Epithelial cell of esophagus (primary cell): ENCODE data around the gene ABCD3.
"Not testable (repeated sequence)": the region's sequence is repeated elsewhere in the genome, so short reads cannot be mapped to it uniquely, and the experiment has no call there.

Experiments used
- DNase-seq: peaks from one replicate; pipeline ENCODE4 v3.0.0; 2010; ENCODE audit warnings: low read depth
- H3K4me3 ChIP-seq: 2 replicates; pipeline ENCODE4 v1.5.1; 2011; ENCODE audit warnings: mild to moderate bottlenecking, low read length, control low read depth
- TF ChIP-seq, protein P1 (sequence below): IDR thresholded peaks from 2 replicates; pipeline ENCODE4 v1.5.1; 2011; ENCODE audit warnings: low read depth, mild to moderate bottlenecking, low read length, control low read depth, inconsistent platforms; ENCODE audit not compliant: insufficient read depth; ENCODE audit errors: missing control alignments

Gene ABCD3

DNA sequence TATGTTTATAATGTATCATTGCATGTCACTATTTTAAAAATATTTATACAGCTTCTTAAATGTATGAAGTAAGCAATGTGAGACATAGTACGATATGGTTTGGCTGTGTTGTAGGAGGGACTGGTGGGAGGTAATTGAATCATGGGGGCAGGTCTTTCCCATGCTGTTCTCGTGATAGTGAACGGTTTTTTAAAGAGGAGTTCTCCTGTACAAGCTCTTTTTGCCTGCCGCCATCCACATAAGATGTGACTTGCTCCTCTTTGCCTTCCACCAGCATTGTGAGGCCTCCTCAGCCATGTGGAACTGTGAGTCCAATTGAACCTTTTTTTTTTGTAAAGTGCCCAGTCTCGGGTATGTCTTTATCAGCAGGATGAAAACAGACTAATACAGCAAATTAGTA, 10.3 kb downstream of the ABCD3 start:
- no peak for DNase-seq
- TF ChIP-seq, protein P1, sequence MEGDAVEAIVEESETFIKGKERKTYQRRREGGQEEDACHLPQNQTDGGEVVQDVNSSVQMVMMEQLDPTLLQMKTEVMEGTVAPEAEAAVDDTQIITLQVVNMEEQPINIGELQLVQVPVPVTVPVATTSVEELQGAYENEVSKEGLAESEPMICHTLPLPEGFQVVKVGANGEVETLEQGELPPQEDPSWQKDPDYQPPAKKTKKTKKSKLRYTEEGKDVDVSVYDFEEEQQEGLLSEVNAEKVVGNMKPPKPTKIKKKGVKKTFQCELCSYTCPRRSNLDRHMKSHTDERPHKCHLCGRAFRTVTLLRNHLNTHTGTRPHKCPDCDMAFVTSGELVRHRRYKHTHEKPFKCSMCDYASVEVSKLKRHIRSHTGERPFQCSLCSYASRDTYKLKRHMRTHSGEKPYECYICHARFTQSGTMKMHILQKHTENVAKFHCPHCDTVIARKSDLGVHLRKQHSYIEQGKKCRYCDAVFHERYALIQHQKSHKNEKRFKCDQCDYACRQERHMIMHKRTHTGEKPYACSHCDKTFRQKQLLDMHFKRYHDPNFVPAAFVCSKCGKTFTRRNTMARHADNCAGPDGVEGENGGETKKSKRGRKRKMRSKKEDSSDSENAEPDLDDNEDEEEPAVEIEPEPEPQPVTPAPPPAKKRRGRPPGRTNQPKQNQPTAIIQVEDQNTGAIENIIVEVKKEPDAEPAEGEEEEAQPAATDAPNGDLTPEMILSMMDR = no peak
- H3K4me3 ChIP-seq = no peak overlapping the region

DNA sequence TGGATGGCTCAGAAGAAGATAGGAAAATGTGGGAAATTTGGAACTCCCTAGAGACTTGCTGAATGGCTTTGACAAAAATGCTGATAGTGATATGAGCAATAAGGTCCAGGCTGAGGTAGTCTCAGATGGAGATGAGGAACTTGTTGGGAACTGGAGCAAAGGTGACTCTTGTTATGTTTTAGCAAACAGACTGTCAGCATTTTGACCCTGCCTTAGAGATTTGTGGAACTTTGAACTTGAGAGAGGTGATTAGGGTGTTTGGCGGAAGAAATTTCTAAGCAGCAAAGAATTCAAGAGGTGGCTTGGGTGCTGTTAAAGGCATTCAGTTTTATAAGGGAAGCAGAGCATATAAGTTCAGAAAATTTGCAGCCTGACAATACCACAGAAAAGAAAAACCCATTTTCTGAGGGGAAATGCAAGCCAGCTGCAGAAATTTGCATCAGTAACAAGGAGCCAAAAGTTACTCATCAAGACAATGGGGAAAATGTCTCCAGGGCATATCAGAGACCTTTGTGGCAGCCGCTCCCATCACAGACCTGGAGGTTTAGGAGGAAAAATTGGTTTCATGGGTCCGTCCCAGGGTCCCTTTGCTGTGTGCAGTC, 10.8 kb downstream of the ABCD3 start:
- DNase-seq = not testable (repeated sequence)

DNA sequence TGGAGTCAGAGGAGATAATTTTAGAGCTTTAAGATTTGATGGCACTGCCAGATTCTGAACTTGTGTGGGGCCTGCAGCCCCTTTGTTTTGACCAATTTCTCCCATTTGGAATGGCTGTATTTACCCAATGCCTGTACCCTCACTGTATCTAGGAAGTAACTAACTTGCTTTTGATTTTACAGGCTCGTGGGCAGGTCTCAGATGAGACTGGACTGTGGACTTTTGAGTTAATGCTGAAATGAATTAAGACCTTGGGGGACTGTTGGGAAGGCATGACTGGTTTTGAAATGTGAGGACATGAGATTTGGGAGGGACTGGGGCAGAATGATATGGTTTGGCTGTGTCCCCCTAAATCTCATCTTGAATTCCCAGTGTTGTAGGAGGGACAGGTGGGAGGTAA, 11.9 kb downstream of the ABCD3 start:
- not testable (repeated sequence) for H3K4me3 ChIP-seq, DNase-seq

More for the DNA sequence above, 10.8 kb downstream of the ABCD3 start:
- not testable (repeated sequence) for H3K4me3 ChIP-seq

DNA sequence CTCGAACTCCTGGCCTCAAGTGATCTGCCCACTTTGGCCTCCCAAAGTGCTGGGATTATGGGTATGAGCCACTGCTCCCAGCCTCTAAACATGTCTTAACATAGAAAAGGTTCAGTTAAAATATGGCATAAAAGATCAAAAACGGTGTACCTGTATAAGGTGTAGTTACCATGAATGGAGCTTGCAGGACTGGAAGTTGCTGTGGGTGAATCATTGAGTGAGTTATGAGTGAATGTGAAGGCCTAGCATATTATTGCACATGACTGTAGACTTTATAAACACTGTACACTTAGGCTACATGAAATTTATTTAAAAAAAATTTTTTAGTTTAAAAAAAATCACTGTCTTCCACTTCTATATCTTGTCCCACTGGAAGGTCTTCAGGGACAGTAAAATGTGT, 15.7 kb downstream of the ABCD3 start:
- no peak overlapping the region for H3K4me3 ChIP-seq
- TF ChIP-seq, protein P1 = no peak
- DNase-seq = peak; percentile 70

DNA sequence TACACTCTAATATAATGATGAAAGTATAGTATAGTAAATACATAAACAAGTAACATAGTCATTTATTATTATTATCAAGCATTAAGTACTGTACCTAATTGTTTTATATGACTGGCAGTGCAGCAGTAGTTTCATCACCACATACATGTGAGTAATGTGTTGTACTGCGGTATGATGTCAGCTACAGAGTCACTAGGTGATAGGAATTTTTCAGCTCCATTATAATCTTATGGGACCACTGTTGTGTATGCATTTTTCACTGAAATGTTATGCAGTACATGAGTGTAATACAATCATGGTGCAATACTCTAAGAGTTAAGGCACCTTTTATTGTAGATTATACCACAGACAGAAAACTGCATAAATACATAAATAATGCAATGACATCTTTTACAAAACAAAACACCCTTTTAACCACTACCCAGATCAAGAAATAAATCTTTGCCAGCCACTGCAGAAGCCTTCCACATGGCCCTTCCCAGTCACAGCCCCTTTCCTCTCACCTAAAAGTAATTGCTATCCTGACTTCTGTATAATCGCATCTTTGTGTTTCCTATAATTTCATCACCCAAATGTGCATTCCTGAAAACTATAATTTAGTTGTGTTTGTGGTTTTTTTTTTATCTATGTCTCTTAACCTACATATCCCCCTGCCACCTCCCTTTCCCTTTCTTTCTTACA, 16.3 kb downstream of the ABCD3 start:
- peak; percentile 64 for DNase-seq
- TF ChIP-seq, protein P1 = no peak
- no peak overlapping the region for H3K4me3 ChIP-seq

DNA sequence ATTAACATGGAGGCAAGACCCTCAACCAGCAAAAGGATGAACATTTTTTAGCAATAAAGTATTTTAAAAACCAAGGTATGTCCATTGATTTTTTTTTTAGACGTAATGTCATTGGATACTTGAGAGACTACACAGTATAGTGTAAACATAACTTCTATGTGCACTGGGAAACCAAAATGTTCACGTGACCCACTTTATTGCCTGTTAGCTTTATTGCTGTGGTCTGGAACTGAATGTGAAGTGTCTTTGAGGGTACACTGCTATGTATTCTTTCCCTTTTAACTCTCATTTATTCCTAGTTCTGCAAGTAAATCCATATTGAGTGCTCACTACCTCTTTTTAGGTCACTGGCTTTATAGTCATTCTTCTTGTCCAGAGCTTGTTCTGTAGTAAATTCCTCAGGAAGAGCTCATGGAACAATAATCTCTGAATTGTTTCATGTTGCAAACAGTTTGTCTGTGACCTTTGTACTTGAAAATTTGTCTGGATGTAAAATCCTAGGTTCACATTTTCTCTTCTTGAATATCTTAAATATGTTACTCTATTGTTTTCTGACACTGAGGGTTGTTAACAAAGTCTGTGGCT, 20.6 kb downstream of the ABCD3 start:
- TF ChIP-seq, protein P1 = no peak
- DNase-seq = no peak
- no peak overlapping the region for H3K4me3 ChIP-seq

DNA sequence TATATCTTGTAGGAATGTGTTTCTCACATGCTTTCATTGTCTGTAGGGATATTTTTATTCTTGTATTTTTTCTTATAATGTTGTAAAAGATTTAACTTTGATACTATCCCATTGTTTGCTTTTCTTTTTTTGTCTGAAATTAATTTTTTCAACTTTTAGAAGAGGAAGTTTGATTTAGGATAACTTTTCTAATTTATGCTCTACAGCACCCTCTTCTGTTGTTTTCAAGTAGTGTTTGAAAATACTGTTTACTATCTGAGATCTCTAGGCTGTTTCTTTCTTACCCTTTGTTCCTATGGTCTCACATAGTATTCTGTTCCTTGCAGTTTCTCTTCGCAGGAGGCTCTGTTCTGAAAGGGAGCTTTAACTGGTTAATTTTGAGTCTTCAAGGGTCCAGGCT, 21.9 kb downstream of the ABCD3 start:
- TF ChIP-seq, protein P1 = no peak
- no peak for DNase-seq
- H3K4me3 ChIP-seq = no peak overlapping the region

DNA sequence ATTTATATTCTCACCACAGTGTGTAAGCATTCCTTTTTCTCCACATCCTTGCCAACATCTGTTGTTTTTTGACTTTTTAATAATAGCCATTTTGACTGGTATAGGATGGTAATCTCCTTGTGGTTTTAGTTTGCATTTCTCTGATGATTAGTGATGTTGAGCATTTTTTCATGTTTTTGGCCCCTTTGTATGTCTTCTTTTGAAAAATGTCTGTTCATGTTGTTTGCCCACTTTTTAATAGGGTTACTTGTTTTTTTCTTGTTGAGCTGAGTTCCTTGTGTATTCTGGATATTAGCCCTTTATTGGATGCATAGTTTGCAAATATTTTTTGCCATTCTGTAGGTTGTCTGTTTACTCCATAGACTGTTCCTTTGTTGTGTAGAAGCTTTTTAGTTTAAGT, 24.9 kb downstream of the ABCD3 start:
- DNase-seq, H3K4me3 ChIP-seq: not testable (repeated sequence)

DNA sequence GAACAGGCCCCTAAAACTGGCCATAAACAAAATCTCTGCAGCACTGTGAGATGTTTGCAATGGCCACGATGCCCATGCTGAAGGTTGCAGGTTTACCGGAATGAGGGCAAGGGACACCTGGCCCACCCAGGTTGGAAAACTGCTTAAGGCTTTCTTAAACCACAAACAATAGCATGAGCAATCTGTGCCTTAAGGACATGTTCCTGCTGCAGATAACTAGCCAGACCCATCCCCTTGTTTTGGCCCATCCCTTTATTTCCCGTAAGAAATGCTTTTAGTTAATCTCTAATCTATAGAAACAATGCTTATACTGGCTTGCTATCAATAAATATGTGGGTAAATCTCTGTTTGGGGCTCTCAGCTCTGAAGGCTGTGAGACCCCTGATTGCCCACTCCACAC, 26.6 kb downstream of the ABCD3 start:
- not testable (repeated sequence) for DNase-seq, H3K4me3 ChIP-seq

DNA sequence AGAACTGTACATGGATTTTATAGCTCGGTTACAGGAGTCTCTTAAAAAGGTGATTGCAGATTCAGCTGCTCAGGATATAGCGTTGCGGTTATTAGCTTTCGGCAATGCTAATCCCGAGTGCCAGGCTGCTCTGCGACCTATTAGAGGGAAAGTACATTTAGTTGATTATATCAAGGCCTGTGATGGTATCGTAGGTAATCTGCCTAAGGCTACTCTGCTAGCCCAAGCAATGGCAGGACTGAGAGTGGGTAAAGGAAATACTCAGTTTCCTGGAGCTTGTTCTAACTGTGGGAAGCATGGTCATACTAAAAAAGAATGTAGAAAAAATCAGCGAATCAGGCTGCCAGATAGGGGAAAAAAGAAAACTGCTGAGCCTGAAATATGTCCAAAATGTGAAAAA, 27.5 kb downstream of the ABCD3 start:
- not testable (repeated sequence) for DNase-seq, H3K4me3 ChIP-seq

DNA sequence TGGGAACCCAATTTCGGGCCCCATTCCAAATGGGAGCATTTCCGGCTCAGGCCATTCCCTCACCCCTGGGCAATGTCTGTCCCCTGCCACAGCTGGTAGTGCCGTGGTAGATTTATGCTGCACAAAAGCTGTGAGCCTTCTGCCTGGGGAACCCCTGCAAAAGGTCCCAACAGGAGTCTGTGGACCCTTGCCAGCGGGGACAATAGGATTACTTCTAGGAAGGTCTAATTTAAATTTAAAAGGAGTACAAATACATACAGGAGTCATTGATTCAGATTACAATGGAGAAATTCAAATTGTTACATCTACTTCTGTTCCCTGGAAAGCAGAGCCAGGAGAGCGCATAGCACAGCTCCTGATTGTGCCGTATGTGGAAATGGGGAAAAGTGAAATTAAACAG, 28.0 kb downstream of the ABCD3 start:
- DNase-seq, H3K4me3 ChIP-seq: not testable (repeated sequence)

DNA sequence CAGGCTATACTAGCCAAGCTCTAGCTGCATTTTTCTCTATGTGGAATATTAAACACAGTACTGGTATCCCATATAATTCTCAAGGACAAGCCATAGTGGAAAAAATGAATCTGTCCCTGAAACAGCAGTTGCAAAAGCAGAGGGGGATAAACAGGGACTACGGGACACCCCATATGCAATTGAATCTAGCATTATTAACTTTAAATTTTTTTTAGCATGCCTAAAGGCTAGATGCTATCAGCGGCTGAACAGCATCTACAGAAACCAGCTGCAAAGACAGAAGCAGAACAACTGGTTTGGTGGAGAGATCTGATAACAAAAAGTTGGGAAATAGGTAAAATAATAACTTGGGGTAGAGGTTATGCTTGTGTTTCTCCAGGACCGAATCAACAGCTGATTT, 30.6 kb downstream of the ABCD3 start:
- DNase-seq, H3K4me3 ChIP-seq: not testable (repeated sequence)
